Middle frontal gyrus (tissue), 1 donor: ENCODE results near the gene PKP1.

Experiments used
- DNase-seq: peaks from one replicate; pipeline ENCODE4 v3.0.0-alpha.2; 2015; ENCODE audit warnings: low spot score; ENCODE audit errors: extremely low spot score

The PKP1 gene

GRCh38 chr1:201328576-201328975 is 45.3 kb downstream of the PKP1 start:
- DNase-seq, result no peak

- no peak for DNase-seq
Observed at GRCh38 chr1:201329286-201329685, 46.0 kb downstream of the PKP1 start.

GRCh38 chr1:201329801-201330200 is 46.5 kb downstream of the PKP1 start:
- DNase-seq, result no peak

- DNase-seq, result no peak
Observed at GRCh38 chr1:201330541-201330940, 47.2 kb downstream of the PKP1 start.

- no peak for DNase-seq
Observed at GRCh38 chr1:201331166-201331565, 47.9 kb downstream of the PKP1 start.

- DNase-seq, result no peak
Observed at GRCh38 chr1:201332021-201332420, 48.7 kb downstream of the PKP1 start.

GRCh38 chr1:201332616-201333335 is 49.5 kb downstream of the PKP1 start:
- no peak for DNase-seq

- no peak for DNase-seq
Observed at GRCh38 chr1:201334325-201335173, 51.2 kb downstream of the PKP1 start.

GRCh38 chr1:201335174-201335870 is 52.0 kb downstream of the PKP1 start:
- no peak for DNase-seq

- no peak for DNase-seq
Observed at GRCh38 chr1:201335901-201336300, 52.6 kb downstream of the PKP1 start.

- no peak for DNase-seq
Observed at GRCh38 chr1:201336711-201337450, 53.6 kb downstream of the PKP1 start.

GRCh38 chr1:201341377-201341776 is 58.1 kb downstream of the PKP1 start:
- no peak for DNase-seq

GRCh38 chr1:201344206-201345080 is 61.1 kb downstream of the PKP1 start:
- DNase-seq, result no peak

GRCh38 chr1:201345081-201345355 is 61.7 kb downstream of the PKP1 start:
- no peak for DNase-seq

GRCh38 chr1:201346337-201346939 is 63.1 kb downstream of the PKP1 start:
- no peak for DNase-seq

- no peak for DNase-seq
Observed at GRCh38 chr1:201346987-201347386, 63.7 kb downstream of the PKP1 start.

GRCh38 chr1:201347498-201348210 is 64.3 kb downstream of the PKP1 start:
- no peak for DNase-seq

GRCh38 chr1:201348211-201348566 is 64.9 kb downstream of the PKP1 start:
- DNase-seq, result no peak

GRCh38 chr1:201349092-201349491 is 65.8 kb downstream of the PKP1 start:
- no peak for DNase-seq

- DNase-seq, result no peak
Observed at GRCh38 chr1:201350361-201350725, 67.0 kb downstream of the PKP1 start.
